Measurements from ENCODE around the gene PPARG. TPM values are rescaled to one million over a fixed set of nuclear protein-coding genes. Genes with fewer than 3 reads are reported as not detected.
"Not testable (repeated sequence)": the region's sequence is repeated elsewhere in the genome, so short reads cannot be mapped to it uniquely, and the experiment has no call there.

The PPARG gene
- total RNA-seq, 1 experiment from 2014 or later, result 71.6 TPM

- DNase-seq (ENCODE audit: low read depth, low spot score) (no peak), ATAC-seq (no peak)
- Histone ChIP-seq H3K9me3 (ENCODE audit: control insufficient read depth in 1 of 2, insufficient read depth in 1 of 2, low read depth in 1 of 2, low read length in 2 of 2) (no peaks in the 10 kb centered on the region), H3K4me3 (replicated peaks in 1 of 2; ENCODE audit: low read depth in 1 of 2, low read length in 2 of 2) (no peak overlapping the region), H3K36me3 (ENCODE audit: control insufficient read depth in 1 of 2, insufficient read depth in 2 of 2, low read length in 2 of 2) (peaks cover 0 to 2% of the 10 kb centered on the region in 2 experiments; a peak in 1 of 4 replicates), H3K27me3 (ENCODE audit: insufficient read depth, low read length) (no peaks in the 10 kb centered on the region), H2AFZ (ENCODE audit: low read depth, low read length, poor library complexity, severe bottlenecking) (no peak overlapping the region), H3K79me2 (ENCODE audit: insufficient read depth, low read length) (no peaks in the 10 kb centered on the region), H3K27ac (ENCODE audit: low read depth, low read length) (no peak overlapping the region), H3K4me2 (ENCODE audit: low read length) (no peak overlapping the region), H3K4me1 (ENCODE audit: control insufficient read depth in 1 of 2, insufficient read depth in 2 of 2, low read length in 2 of 2) (no peaks in the 10 kb centered on the region), H4K20me1 (ENCODE audit: insufficient read depth) (no peaks in the 10 kb centered on the region), H3K9me2 (ENCODE audit: insufficient read depth) (no peaks in the 10 kb centered on the region), H3K9ac (ENCODE audit: low read length) (no peak overlapping the region)
- TF ChIP-seq YY1 (IDR thresholded peaks at IDR 0.05; ENCODE audit: extremely low read depth, insufficient replicate concordance, low read depth, low read length), result no peak
- TF ChIP-seq REST (IDR thresholded peaks at IDR 0.05; ENCODE audit: low read depth), result no peak
- TF ChIP-seq SRF (IDR thresholded peaks at IDR 0.05; ENCODE audit: low read depth), result no peak
- TF ChIP-seq MAX (IDR thresholded peaks at IDR 0.05), result no peak
- no peak for TF ChIP-seq ZBTB33 (IDR thresholded peaks at IDR 0.05; ENCODE audit: extremely low read depth, insufficient replicate concordance, low read length)
- TF ChIP-seq CBX3 (IDR thresholded peaks at IDR 0.05; ENCODE audit: low read depth), result no peak
- TF ChIP-seq ELF1 (IDR thresholded peaks at IDR 0.05; ENCODE audit: borderline replicate concordance, low read depth), result no peak
- no peak for TF ChIP-seq POLR2AphosphoS5 (IDR thresholded peaks at IDR 0.05; ENCODE audit: low read depth, low read length)
- no peak for TF ChIP-seq TCF7L2 (IDR thresholded peaks at IDR 0.05; ENCODE audit: borderline replicate concordance, extremely low read depth, insufficient read depth, insufficient read length)
- TF ChIP-seq CEBPB (IDR thresholded peaks at IDR 0.05; ENCODE audit: low read depth), result no peak
- no peak for TF ChIP-seq SIN3A (IDR thresholded peaks at IDR 0.05; ENCODE audit: low read depth)
- no peak for TF ChIP-seq JUND (IDR thresholded peaks at IDR 0.05)
- TF ChIP-seq POLR2A (IDR thresholded peaks at IDR 0.05; ENCODE audit: borderline replicate concordance, extremely low read depth, insufficient read depth, insufficient read length), result no peak
- ChIA-PET RAD21 (ENCODE audit: low non-redundant PET in 1 of 2, low total read pairs in 2 of 2, uncharacterized antibody in 2 of 2, unreplicated experiment in 2 of 2) (interaction anchor here in 1 of 2 experiments (0.9 kb wide), 1 partner anchor 94 kb away, joined by 4 read pairs; no protein-coding TSS in a partner anchor), CTCF (no interaction called here), POLR2A (no interaction called here)
- BruUV-seq (replicated peaks), result no TSS peak
- intact Hi-C loops (cut with micrococcal nuclease), result no loop called here
Observed at GRCh38 chr3:12384451-12385233, 95.8 kb downstream of the PPARG start.

- H3K4me2 ChIP-seq (ENCODE audit: low read length); H4K20me1 ChIP-seq (ENCODE audit: insufficient read depth); H3K4me1 ChIP-seq (ENCODE audit: control insufficient read depth in 1 of 2, insufficient read depth in 2 of 2, low read length in 2 of 2); CTCF ChIA-PET; H3K27me3 ChIP-seq (ENCODE audit: insufficient read depth, low read length); ATAC-seq; DNase-seq (ENCODE audit: low read depth, low spot score); intact Hi-C loops (cut with micrococcal nuclease); H3K9me3 ChIP-seq (ENCODE audit: control insufficient read depth in 1 of 2, insufficient read depth in 1 of 2, low read depth in 1 of 2, low read length in 2 of 2); H3K4me3 ChIP-seq (replicated peaks in 1 of 2; ENCODE audit: low read depth in 1 of 2, low read length in 2 of 2); H3K9me2 ChIP-seq (ENCODE audit: insufficient read depth); H3K36me3 ChIP-seq (ENCODE audit: control insufficient read depth in 1 of 2, insufficient read depth in 2 of 2, low read length in 2 of 2); H3K79me2 ChIP-seq (ENCODE audit: insufficient read depth, low read length); H3K9ac ChIP-seq (ENCODE audit: low read length); RAD21 ChIA-PET (ENCODE audit: low non-redundant PET in 1 of 2, low total read pairs in 2 of 2, uncharacterized antibody in 2 of 2, unreplicated experiment in 2 of 2); BruUV-seq (replicated peaks); H3K27ac ChIP-seq (ENCODE audit: low read depth, low read length); POLR2A ChIA-PET; H2AFZ ChIP-seq (ENCODE audit: low read depth, low read length, poor library complexity, severe bottlenecking): not testable (repeated sequence)
Observed at GRCh38 chr3:12386514-12387291, 97.8 kb downstream of the PPARG start.
